Lower leg skin (tissue), 3 donors: ENCODE measurements around the gene GNLY.

Source experiments
- POLR2A ChIP-seq, 2 donors: fragments of 450-650 bp; IDR thresholded peaks; one replicate each; pipeline ENCODE4 v1.6.1; 2016 to 2017; ENCODE audit warnings: antibody characterized with exemption in 2 of 2, mild to moderate bottlenecking in 1 of 2, moderate library complexity in 1 of 2
- TF ChIP-seq, protein P1 (sequence below), 3 donors: fragments of 450-650 bp; IDR thresholded peaks; one replicate each; pipeline ENCODE4 v1.5.1; 2016; ENCODE audit warnings: antibody characterized with exemption in 3 of 3, mild to moderate bottlenecking in 3 of 3, moderate library complexity in 2 of 3

DNA sequence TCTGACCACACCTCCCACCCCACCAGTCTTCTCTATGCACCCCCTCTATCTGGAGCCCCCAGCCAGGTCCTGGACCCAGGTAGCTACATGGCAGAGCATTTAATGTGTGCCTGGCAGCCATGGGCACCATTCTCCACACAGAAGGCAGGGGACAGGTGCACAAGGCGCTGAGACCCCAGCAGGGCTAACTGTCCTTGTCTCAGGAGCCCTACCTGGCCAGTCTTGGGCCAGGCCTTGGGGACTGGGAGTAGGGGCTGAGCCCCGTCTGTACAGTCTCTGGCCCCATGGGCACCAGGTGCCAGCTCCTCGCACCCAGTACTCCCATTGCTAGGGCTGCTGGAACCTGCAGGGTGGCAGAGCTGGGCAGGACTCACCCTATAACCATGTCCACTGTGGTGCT is 2.9 kb downstream of the GNLY start:
- TF ChIP-seq, protein P1, sequence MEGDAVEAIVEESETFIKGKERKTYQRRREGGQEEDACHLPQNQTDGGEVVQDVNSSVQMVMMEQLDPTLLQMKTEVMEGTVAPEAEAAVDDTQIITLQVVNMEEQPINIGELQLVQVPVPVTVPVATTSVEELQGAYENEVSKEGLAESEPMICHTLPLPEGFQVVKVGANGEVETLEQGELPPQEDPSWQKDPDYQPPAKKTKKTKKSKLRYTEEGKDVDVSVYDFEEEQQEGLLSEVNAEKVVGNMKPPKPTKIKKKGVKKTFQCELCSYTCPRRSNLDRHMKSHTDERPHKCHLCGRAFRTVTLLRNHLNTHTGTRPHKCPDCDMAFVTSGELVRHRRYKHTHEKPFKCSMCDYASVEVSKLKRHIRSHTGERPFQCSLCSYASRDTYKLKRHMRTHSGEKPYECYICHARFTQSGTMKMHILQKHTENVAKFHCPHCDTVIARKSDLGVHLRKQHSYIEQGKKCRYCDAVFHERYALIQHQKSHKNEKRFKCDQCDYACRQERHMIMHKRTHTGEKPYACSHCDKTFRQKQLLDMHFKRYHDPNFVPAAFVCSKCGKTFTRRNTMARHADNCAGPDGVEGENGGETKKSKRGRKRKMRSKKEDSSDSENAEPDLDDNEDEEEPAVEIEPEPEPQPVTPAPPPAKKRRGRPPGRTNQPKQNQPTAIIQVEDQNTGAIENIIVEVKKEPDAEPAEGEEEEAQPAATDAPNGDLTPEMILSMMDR (IDR thresholded peaks at IDR 0.05) = no peak
- TF ChIP-seq POLR2A (IDR thresholded peaks at IDR 0.05) = no peak
